Stomach (tissue), 4 donors: ENCODE data around the gene KIRREL3.

Experiments
- CTCF ChIP-seq, 7 experiments: fragments of 450-650 bp in 4 of 7; fragments of 200-600 bp in 3 of 7; sonication (generic) in 3 of 7; IDR thresholded peaks; one replicate each; pipeline ENCODE4 v1.5.1; 2016 to 2019; ENCODE audit warnings: antibody characterized with exemption in 7 of 7, control low read depth in 2 of 7, mild to moderate bottlenecking in 1 of 7
- EP300 ChIP-seq: sonication (generic); formaldehyde crosslinking; IDR thresholded peaks from one replicate; pipeline ENCODE4 v1.6.1; 2017; ENCODE audit warnings: antibody characterized with exemption
- POLR2A ChIP-seq, 4 donors: fragments of 450-650 bp; IDR thresholded peaks; one replicate each; pipeline ENCODE4 v1.6.1; 2016; ENCODE audit warnings: antibody characterized with exemption in 4 of 4, control low read depth in 2 of 4, mild to moderate bottlenecking in 1 of 4, moderate library complexity in 1 of 4
- POLR2AphosphoS5 ChIP-seq, 3 donors: sonication (generic); formaldehyde crosslinking; IDR thresholded peaks; one replicate each; pipeline ENCODE4 v1.6.1; 2016; ENCODE audit warnings: antibody characterized with exemption in 3 of 3

- TF ChIP-seq CTCF (IDR thresholded peaks at IDR 0.05) (no peak), POLR2AphosphoS5 (IDR thresholded peaks at IDR 0.05) (no peak), POLR2A (IDR thresholded peaks at IDR 0.05) (no peak), EP300 (no peak)
Measured at GRCh38 chr11:126437731-126438130, 562.8 kb downstream of the KIRREL3 start.
